ENCODE data around the gene FSCN2.

FSCN2 gene

GRCh38 chr17:81564778-81565177, 36.6 kb downstream of the FSCN2 start:
- no peaks in the 10 kb centered on the region for H3K9me2 ChIP-seq (ENCODE audit: low read depth, low read length)
- TF ChIP-seq EZH2 (IDR thresholded peaks at IDR 0.05; ENCODE audit: borderline replicate concordance, low read length) = no peak
- TF ChIP-seq, protein P1, sequence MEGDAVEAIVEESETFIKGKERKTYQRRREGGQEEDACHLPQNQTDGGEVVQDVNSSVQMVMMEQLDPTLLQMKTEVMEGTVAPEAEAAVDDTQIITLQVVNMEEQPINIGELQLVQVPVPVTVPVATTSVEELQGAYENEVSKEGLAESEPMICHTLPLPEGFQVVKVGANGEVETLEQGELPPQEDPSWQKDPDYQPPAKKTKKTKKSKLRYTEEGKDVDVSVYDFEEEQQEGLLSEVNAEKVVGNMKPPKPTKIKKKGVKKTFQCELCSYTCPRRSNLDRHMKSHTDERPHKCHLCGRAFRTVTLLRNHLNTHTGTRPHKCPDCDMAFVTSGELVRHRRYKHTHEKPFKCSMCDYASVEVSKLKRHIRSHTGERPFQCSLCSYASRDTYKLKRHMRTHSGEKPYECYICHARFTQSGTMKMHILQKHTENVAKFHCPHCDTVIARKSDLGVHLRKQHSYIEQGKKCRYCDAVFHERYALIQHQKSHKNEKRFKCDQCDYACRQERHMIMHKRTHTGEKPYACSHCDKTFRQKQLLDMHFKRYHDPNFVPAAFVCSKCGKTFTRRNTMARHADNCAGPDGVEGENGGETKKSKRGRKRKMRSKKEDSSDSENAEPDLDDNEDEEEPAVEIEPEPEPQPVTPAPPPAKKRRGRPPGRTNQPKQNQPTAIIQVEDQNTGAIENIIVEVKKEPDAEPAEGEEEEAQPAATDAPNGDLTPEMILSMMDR (IDR thresholded peaks at IDR 0.05; ENCODE audit: low read length) = no peak
- H3K79me2 ChIP-seq (ENCODE audit: insufficient read depth, low read length) = no peaks in the 10 kb centered on the region
- peaks cover 96% of the 10 kb centered on the region for H3K36me3 ChIP-seq (ENCODE audit: insufficient read depth, low read length)
- no peak overlapping the region for H3K9ac ChIP-seq (ENCODE audit: low read length)
- H3F3A ChIP-seq (ENCODE audit: insufficient read depth, low read length) = no peaks in the 10 kb centered on the region
- no peaks in the 10 kb centered on the region for H3K4me1 ChIP-seq (ENCODE audit: insufficient read depth, low read length, severe bottlenecking)
- no peaks in the 10 kb centered on the region for H3K27me3 ChIP-seq (ENCODE audit: insufficient read depth, low read length)
- no peak overlapping the region for H2AFZ ChIP-seq (ENCODE audit: low read length)
- H4K20me1 ChIP-seq (ENCODE audit: insufficient read depth, low read length) = no peaks in the 10 kb centered on the region
- H3K9me3 ChIP-seq (ENCODE audit: low read length) = no peaks in the 10 kb centered on the region
- H3K4me2 ChIP-seq (ENCODE audit: low read length) = no peak overlapping the region
- no peak overlapping the region for H3K27ac ChIP-seq (ENCODE audit: low read depth, low read length, poor library complexity, severe bottlenecking)
- no peak overlapping the region for H3K4me3 ChIP-seq (ENCODE audit: low read depth, low read length, poor library complexity, severe bottlenecking)

DNA sequence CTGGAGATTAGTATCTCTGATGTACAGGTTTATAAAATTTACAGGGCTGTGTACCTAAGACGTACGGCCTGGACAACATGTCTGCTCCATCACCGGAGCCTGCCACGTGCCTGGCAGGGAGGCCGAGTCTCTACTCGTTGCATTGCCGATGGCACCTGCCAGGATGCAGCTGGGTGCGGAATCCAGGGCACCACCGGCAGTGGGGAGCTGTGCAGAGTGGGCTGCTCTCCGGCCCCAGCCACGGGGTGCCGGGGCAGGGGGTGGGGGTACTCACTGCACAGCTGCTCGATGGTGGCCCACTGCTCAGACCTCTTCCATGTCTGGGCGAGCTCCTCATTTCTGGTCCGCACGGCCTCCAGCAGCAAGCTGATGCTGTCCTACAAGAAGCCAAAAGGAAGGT, 37.1 kb downstream of the FSCN2 start:
- H3K4me2 ChIP-seq (ENCODE audit: low read length) = no peak overlapping the region
- H3K36me3 ChIP-seq (ENCODE audit: insufficient read depth, low read length) = peaks cover 97% of the 10 kb centered on the region
- no peaks in the 10 kb centered on the region for H3F3A ChIP-seq (ENCODE audit: insufficient read depth, low read length)
- no peaks in the 10 kb centered on the region for H4K20me1 ChIP-seq (ENCODE audit: insufficient read depth, low read length)
- TF ChIP-seq, protein P1 (IDR thresholded peaks at IDR 0.05; ENCODE audit: low read length) = no peak
- no peak for TF ChIP-seq EZH2 (IDR thresholded peaks at IDR 0.05; ENCODE audit: borderline replicate concordance, low read length)
- no peak overlapping the region for H3K4me3 ChIP-seq (ENCODE audit: low read depth, low read length, poor library complexity, severe bottlenecking)
- H3K9me2 ChIP-seq (ENCODE audit: low read depth, low read length) = no peaks in the 10 kb centered on the region
- H2AFZ ChIP-seq (ENCODE audit: low read length) = no peak overlapping the region
- H3K9me3 ChIP-seq (ENCODE audit: low read length) = no peaks in the 10 kb centered on the region
- H3K27me3 ChIP-seq (ENCODE audit: insufficient read depth, low read length) = no peaks in the 10 kb centered on the region
- H3K27ac ChIP-seq (ENCODE audit: low read depth, low read length, poor library complexity, severe bottlenecking) = no peak overlapping the region
- no peak overlapping the region for H3K9ac ChIP-seq (ENCODE audit: low read length)
- no peaks in the 10 kb centered on the region for H3K4me1 ChIP-seq (ENCODE audit: insufficient read depth, low read length, severe bottlenecking)
- no peaks in the 10 kb centered on the region for H3K79me2 ChIP-seq (ENCODE audit: insufficient read depth, low read length)

DNA sequence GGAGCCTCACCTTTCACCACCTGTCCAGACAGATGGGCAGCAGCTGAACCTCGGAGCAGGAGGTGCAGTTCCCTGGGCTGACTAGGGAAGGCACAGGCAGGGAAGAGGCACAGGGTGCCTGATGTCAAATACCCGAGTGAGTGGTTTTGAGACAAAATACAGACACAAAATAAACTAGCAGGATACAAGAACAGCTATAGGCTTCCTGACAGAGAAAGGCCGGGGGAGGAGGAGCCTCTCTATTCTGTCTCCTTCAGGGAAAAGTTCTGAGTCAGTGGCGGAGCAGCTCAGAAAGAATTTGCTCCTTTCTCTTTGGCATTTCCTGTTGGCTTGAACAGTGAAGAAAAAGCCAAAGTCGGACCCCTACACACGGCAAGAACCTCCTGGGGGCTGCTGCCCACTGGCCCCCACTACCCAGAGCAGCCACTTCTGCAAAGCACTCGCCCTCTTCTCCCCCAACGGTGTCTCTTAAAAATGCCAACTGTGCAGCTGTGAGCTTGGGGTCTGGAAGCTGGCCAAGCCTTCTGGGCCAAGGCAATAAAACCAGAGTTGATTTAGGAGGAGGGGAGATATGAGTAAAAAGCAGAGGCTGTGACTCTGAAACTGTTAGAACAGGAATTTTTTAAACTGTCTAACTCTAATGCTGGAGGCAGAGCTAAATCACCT, 38.4 kb downstream of the FSCN2 start:
- H2AFZ ChIP-seq (ENCODE audit: low read length) = no peak overlapping the region
- H3K9ac ChIP-seq (ENCODE audit: low read length) = no peak overlapping the region
- H3K79me2 ChIP-seq (ENCODE audit: insufficient read depth, low read length) = no peaks in the 10 kb centered on the region
- no peaks in the 10 kb centered on the region for H4K20me1 ChIP-seq (ENCODE audit: insufficient read depth, low read length)
- H3K4me1 ChIP-seq (ENCODE audit: insufficient read depth, low read length, severe bottlenecking) = no peaks in the 10 kb centered on the region
- TF ChIP-seq EZH2 (IDR thresholded peaks at IDR 0.05; ENCODE audit: borderline replicate concordance, low read length) = no peak
- TF ChIP-seq, protein P1 (IDR thresholded peaks at IDR 0.05; ENCODE audit: low read length) = no peak
- peak overlapping the region; percentile 33 for H3K27ac ChIP-seq (ENCODE audit: low read depth, low read length, poor library complexity, severe bottlenecking)
- H3K9me2 ChIP-seq (ENCODE audit: low read depth, low read length) = no peaks in the 10 kb centered on the region
- no peak overlapping the region for H3K4me2 ChIP-seq (ENCODE audit: low read length)
- H3F3A ChIP-seq (ENCODE audit: insufficient read depth, low read length) = no peaks in the 10 kb centered on the region
- no peaks in the 10 kb centered on the region for H3K27me3 ChIP-seq (ENCODE audit: insufficient read depth, low read length)
- peaks cover 97% of the 10 kb centered on the region for H3K36me3 ChIP-seq (ENCODE audit: insufficient read depth, low read length)
- no peaks in the 10 kb centered on the region for H3K9me3 ChIP-seq (ENCODE audit: low read length)
- H3K4me3 ChIP-seq (ENCODE audit: low read depth, low read length, poor library complexity, severe bottlenecking) = no peak overlapping the region
